SIG-M5 (cell line): ENCODE measurements around the gene DSC2.

Experiments
- DNase-seq: peaks from one replicate; lab custom pipeline; 2025; lab: John Stamatoyannopoulos, UW

Gene DSC2

GRCh38 chr18:31097666-31098065, 4.6 kb downstream of the DSC2 start:
- DNase-seq = no peak

GRCh38 chr18:31093880-31094279, 8.3 kb downstream of the DSC2 start:
- no peak for DNase-seq

GRCh38 chr18:31093294-31093693, 8.9 kb downstream of the DSC2 start:
- no peak for DNase-seq

- DNase-seq = no peak
Measured at GRCh38 chr18:31091350-31091749, 10.9 kb downstream of the DSC2 start.

GRCh38 chr18:31088532-31088931, 13.7 kb downstream of the DSC2 start:
- DNase-seq = no peak

- DNase-seq = no peak
Measured at GRCh38 chr18:31079973-31080372, 22.2 kb downstream of the DSC2 start.

- no peak for DNase-seq
Measured at GRCh38 chr18:31077878-31078277, 24.3 kb downstream of the DSC2 start.

- no peak for DNase-seq
Measured at GRCh38 chr18:31072175-31072574, 30.0 kb downstream of the DSC2 start.

- DNase-seq = no peak
Measured at GRCh38 chr18:31070206-31070605, 32.0 kb downstream of the DSC2 start.

- no peak for DNase-seq
Measured at GRCh38 chr18:31066266-31066665, 36.0 kb downstream of the DSC2 start.

GRCh38 chr18:31065036-31065773, 37.0 kb downstream of the DSC2 start:
- DNase-seq = no peak

- no peak for DNase-seq
Measured at GRCh38 chr18:31064130-31064529, 38.1 kb downstream of the DSC2 start.

- no peak for DNase-seq
Measured at GRCh38 chr18:31061945-31062344, 40.3 kb downstream of the DSC2 start.

- no peak for DNase-seq
Measured at GRCh38 chr18:31058897-31059296, 43.3 kb downstream of the DSC2 start.

- DNase-seq = no peak
Measured at GRCh38 chr18:31057917-31058316, 44.3 kb downstream of the DSC2 start.

GRCh38 chr18:31057051-31057450, 45.2 kb downstream of the DSC2 start:
- no peak for DNase-seq

GRCh38 chr18:31056296-31056695, 45.9 kb downstream of the DSC2 start:
- DNase-seq = no peak

GRCh38 chr18:31050635-31051034, 51.6 kb downstream of the DSC2 start:
- no peak for DNase-seq

- no peak for DNase-seq
Measured at GRCh38 chr18:31049189-31049588, 53.0 kb downstream of the DSC2 start.

GRCh38 chr18:31048216-31048615, 54.0 kb downstream of the DSC2 start:
- no peak for DNase-seq

- DNase-seq = no peak
Measured at GRCh38 chr18:31046916-31047315, 55.3 kb downstream of the DSC2 start.

GRCh38 chr18:31045599-31045998, 56.6 kb downstream of the DSC2 start:
- DNase-seq = no peak

GRCh38 chr18:31044926-31045325, 57.3 kb downstream of the DSC2 start:
- DNase-seq = no peak

- DNase-seq = no peak
Measured at GRCh38 chr18:31043709-31044108, 58.5 kb downstream of the DSC2 start.
